Measurements from ENCODE around the gene NTN3. TPM values are rescaled to one million over a fixed set of nuclear protein-coding genes. Genes with fewer than 3 reads are reported as not detected.
"Not testable (repeated sequence)": the region's sequence is repeated elsewhere in the genome, so short reads cannot be mapped to it uniquely, and the experiment has no call there.

The NTN3 gene
- polyA plus RNA-seq, 2 of the 4 experiments (the other 2 are of a cell fraction), result not detected

DNA sequence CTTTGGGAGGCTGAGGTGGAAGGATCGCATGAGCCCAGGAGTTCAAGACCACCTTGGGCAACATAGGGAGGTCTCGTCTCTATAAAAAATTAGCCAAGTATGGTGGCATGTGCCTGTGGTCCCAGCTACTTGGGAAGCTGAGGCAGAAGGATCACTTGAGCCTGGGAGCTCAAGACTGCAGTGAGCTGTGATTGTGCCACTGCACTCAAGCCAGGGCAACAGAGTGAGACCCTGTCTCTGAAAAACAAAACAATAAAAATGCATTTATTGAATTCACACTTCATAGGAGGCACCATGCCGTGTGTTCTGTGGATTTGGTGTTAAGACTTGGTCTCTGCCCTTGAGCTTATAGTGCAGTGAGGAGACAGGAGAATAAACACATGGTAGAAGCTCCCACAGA lies 6.2 kb downstream of the NTN3 start (continued):
- TF ChIP-seq, protein P1, sequence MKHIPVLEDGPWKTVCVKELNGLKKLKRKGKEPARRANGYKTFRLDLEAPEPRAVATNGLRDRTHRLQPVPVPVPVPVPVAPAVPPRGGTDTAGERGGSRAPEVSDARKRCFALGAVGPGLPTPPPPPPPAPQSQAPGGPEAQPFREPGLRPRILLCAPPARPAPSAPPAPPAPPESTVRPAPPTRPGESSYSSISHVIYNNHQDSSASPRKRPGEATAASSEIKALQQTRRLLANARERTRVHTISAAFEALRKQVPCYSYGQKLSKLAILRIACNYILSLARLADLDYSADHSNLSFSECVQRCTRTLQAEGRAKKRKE (CRISPR knock-in tag; IDR thresholded peaks at IDR 0.05; ENCODE audit: low read depth), result no peak
- TF ChIP-seq, protein P2, sequence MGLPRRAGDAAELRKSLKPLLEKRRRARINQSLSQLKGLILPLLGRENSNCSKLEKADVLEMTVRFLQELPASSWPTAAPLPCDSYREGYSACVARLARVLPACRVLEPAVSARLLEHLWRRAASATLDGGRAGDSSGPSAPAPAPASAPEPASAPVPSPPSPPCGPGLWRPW (IDR thresholded peaks at IDR 0.05), result no peak
- TF ChIP-seq RNF2 (IDR thresholded peaks at IDR 0.05; ENCODE audit: borderline replicate concordance, low read depth) (no peak), CEBPB (IDR thresholded peaks at IDR 0.05) (no peak), JUN (IDR thresholded peaks at IDR 0.05) (no peak), MYC (IDR thresholded peaks at IDR 0.05; ENCODE audit: borderline replicate concordance, low read length) (no peak), ZFP36 (IDR thresholded peaks at IDR 0.05; ENCODE audit: borderline replicate concordance, partially characterized antibody) (no peak), PHF8 (IDR thresholded peaks at IDR 0.05; ENCODE audit: borderline replicate concordance, low read depth) (no peak), FOSL2 (IDR thresholded peaks at IDR 0.05) (no peak), FOSL2 (CRISPR knock-in tag; IDR thresholded peaks at IDR 0.05) (no peak)
- TF ChIP-seq, protein P3, sequence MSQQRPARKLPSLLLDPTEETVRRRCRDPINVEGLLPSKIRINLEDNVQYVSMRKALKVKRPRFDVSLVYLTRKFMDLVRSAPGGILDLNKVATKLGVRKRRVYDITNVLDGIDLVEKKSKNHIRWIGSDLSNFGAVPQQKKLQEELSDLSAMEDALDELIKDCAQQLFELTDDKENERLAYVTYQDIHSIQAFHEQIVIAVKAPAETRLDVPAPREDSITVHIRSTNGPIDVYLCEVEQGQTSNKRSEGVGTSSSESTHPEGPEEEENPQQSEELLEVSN (IDR thresholded peaks at IDR 0.05; ENCODE audit: borderline replicate concordance, low read depth), result no peak
- TF ChIP-seq, protein P4, sequence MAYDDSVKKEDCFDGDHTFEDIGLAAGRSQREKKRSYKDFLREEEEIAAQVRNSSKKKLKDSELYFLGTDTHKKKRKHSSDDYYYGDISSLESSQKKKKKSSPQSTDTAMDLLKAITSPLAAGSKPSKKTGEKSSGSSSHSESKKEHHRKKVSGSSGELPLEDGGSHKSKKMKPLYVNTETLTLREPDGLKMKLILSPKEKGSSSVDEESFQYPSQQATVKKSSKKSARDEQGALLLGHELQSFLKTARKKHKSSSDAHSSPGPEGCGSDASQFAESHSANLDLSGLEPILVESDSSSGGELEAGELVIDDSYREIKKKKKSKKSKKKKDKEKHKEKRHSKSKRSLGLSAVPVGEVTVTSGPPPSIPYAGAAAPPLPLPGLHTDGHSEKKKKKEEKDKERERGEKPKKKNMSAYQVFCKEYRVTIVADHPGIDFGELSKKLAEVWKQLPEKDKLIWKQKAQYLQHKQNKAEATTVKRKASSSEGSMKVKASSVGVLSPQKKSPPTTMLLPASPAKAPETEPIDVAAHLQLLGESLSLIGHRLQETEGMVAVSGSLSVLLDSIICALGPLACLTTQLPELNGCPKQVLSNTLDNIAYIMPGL (CRISPR knock-in tag; IDR thresholded peaks at IDR 0.05; ENCODE audit: borderline replicate concordance), result no peak

DNA sequence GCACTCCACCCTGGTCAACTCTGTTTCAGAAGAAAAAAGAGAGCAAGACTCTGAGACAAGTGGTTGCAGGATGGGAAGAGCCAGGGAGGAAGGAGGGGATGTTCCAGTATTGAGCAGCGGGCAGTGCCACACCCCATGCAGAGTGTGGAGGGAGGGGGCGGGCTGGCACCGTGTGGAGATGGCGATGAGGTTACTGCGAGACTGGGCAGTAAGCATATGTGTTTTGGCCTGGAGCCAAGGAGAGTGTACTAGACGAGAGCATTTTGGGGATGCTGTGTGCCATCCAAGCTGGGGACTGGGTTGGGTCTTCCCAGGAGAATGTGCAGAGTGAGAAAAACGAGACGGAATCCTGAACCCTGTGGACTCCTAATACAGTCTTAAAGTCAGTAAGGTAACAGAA lies 7.2 kb downstream of the NTN3 start:
- Histone ChIP-seq H3K4me3 (no peak overlapping the region), H3K9me3 (no peaks in the 10 kb centered on the region), H3K27ac (no peak overlapping the region), H3K4me1 (peaks cover 11% of the 10 kb centered on the region), H3K4me2 (no peak overlapping the region)
- ChIA-PET CTCF (interaction anchor here (1.1 to 2.6 kb wide), 3 partner anchors 8 to 48 kb away, joined by 3 to 18 read pairs (median 7); no protein-coding TSS in a partner anchor), POLR2A (no interaction called here)
- TF ChIP-seq KDM1A (IDR thresholded peaks at IDR 0.05; ENCODE audit: low read depth) (no peak), HOXB5 (CRISPR knock-in tag; IDR thresholded peaks at IDR 0.05) (no peak), RARB (CRISPR knock-in tag; IDR thresholded peaks at IDR 0.05) (no peak), RAD21 (conservative IDR thresholded peaks at IDR 0.05 in 1 of 2, IDR thresholded peaks at IDR 0.05 in 1 of 2) (no peak)
- FAIRE-seq (no peak), ATAC-seq (no peak), DNase-seq (ENCODE audit: low read depth in 1 of 2, low spot score in 1 of 2) (no peak)
- 87% methylated on average over 8 of the region's 8 CpGs for WGBS (ENCODE audit: missing lambda C conversion rate)

DNA sequence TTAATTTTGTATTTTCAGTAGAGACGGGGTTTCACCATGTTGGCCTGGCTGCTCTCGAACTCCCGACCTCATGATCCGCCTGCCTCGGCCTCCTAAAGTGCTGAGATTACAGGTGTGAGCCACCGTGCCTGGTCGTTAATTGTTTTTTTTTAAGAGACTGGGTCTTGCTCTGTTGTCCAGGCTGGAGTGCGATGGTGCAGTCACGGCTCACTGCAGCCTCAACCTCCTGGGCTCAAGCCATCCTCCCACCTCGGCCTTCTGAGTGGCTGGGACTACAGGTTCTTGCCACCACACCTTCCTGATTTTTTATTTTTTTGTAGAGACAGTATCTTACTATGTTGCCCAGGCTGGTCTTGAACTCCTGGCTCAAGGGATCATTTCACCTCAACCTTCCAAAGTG lies 8.9 kb downstream of the NTN3 start:
- CTCF ChIA-PET, result interaction anchor here (13.5 kb wide), 1 partner anchor 21 kb away, joined by 98 read pairs; no protein-coding TSS in a partner anchor

DNA sequence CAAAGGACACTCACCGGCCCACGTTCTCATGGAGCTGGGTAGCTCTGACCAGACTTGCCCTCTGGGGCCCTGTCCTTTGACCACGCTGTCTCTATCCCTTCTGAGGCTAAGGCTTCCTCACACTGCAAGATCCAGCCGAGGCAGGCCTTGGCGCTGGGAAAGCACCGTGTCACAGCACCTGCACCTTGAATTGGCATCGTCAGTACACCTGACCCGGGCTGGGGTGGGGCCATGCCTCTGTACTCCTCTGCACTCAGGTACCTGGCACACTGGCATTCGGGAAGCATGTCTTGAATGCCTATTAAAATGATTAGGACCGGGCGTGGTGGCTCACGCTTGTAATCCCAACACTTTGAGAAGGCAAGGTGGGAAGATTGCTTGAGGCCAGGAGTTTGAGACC lies 9.9 kb downstream of the NTN3 start:
- H3K4me1 ChIP-seq, result peaks cover 3% of the 10 kb centered on the region; the same call in 1 of the 3 replicates
- no peak overlapping the region for H3K4me3 ChIP-seq
- H3K4me2 ChIP-seq, result no peak overlapping the region
- FAIRE-seq (no peak), DNase-seq (ENCODE audit: low read depth in 1 of 2, low spot score in 1 of 2) (no peak), ATAC-seq (no peak)
- 83% methylated on average over 12 of the region's 12 CpGs for WGBS (ENCODE audit: missing lambda C conversion rate)
- no peaks in the 10 kb centered on the region for H3K9me3 ChIP-seq
- TF ChIP-seq, protein P1 (CRISPR knock-in tag; IDR thresholded peaks at IDR 0.05; ENCODE audit: low read depth), result no peak
- TF ChIP-seq EHMT2 (IDR thresholded peaks at IDR 0.05; ENCODE audit: low read depth), result no peak
- no peak for TF ChIP-seq HOXA7 (CRISPR knock-in tag; IDR thresholded peaks at IDR 0.05)
- no peak overlapping the region for H3K27ac ChIP-seq
- POLR2A ChIA-PET, result no interaction called here
- CTCF ChIA-PET, result interaction anchor here (13.5 kb wide), 1 partner anchor 20 kb away, joined by 98 read pairs; no protein-coding TSS in a partner anchor

More for the DNA sequence above, 8.9 kb downstream of the NTN3 start:
- H3K27ac ChIP-seq; DNase-seq (ENCODE audit: low read depth in 1 of 2, low spot score in 1 of 2); ATAC-seq; H3K4me3 ChIP-seq; POLR2A ChIA-PET; FAIRE-seq; H3K4me2 ChIP-seq; H3K9me3 ChIP-seq; H3K4me1 ChIP-seq: not testable (repeated sequence)
- WGBS (ENCODE audit: missing lambda C conversion rate), result 95% methylated on average over 10 of the region's 10 CpGs

All from A549 (cell line).